T1000 (cell line): Measurements from ENCODE around the gene PSMD13.

Experiments used
- DNase-seq: peaks from one replicate; lab custom pipeline; 2025; ENCODE audit warnings: mixed read lengths; lab: John Stamatoyannopoulos, UW

Gene PSMD13

GRCh38 chr11:288478-289397 is 52.0 kb downstream of the PSMD13 start, which contains the start of gene PGGHG:
TSS of gene PGGHG (plus strand) at chr11:289126. CDS start at chr11:289817, 691 bp downstream.
- no peak for DNase-seq

DNA sequence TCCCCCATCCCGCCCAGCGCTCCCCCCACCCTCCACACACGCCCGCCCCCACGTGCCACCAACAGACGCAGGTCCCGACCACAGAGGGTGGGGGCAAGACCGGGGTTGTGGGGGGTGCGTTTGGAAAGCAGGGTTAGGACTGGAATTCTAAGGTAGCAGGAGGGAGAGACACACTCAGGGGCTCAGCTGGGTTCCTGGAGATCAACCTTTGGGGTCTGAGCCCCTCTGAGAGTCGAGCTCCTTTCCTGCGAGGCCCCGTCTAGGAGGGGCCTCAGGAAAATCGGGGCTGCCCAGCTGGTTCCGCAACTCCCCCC is 52.6 kb downstream of the PSMD13 start:
- no peak for DNase-seq

DNA sequence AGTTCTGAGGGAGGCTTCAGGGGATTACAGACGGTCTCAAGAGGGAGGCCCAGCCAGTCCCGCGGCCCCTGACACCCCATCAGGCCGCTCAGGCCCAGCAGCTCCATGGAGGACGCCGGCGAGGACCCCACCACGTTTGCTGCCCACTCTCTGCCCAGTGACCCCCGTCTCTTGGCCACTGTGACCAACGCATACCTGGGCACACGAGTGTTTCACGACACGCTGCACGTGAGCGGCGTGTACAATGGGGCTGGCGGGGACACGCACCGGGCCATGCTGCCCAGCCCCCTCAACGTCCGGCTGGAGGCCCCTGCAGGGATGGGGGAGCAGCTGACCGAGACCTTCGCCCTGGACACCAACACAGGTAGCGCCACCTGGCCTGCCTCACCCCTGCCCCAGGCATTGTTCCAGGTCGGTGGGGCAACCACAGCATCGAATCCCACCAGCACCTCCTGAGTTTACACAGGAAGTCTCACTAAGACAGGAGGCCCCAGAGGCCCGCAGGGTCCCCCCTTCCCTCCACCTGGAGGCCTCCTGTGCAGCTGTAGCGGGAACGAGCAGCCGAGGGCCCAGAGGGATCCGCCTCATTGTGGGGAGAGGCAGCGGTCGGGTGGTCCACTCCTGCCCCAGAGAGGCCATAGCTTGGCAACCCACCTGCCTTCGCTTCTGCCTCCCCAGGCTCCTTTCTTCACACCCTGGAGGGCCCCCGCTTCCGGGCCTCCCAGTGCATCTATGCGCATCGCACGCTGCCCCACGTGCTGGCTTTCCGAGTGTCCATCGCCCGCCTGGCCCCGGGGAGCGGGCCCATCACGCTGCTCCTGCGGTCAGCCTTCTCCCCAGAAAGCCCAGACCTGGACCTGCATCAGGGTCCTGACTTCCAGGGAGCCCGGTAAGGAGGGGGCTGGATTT is 53.2 kb downstream of the PSMD13 start:
- DNase-seq = no peak

DNA sequence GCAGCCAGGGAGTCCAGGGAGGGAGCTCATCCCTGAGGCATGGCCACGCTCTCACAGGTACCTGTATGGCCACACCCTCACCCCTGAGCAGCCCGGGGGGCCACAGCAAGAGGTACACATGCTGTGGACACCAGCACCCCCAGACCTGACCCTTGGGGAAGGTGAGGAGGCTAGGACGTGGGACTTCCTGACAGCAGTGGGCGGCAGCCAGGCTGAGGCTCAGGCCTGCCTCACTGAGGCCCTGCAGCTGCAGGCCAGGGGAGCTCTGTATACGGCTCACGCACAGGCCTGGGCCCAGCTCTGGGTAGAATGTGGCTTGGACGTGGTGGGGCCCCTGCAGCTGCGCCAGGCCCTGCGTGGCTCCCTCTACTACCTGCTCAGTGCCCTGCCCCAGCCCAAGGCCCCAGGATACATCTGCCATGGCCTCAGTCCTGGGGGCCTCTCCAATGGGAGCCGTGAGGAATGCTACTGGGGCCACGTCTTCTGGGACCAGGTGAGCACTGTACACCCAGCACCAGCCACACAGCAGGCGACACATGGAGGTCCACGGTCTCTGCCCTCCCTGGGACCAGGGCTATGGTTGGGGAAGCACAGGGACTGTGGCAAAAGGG is 54.0 kb downstream of the PSMD13 start:
- no peak for DNase-seq

- DNase-seq = no peak
These were observed 54.8 kb downstream of the PSMD13 start for GRCh38 chr11:291281-292210.

DNA sequence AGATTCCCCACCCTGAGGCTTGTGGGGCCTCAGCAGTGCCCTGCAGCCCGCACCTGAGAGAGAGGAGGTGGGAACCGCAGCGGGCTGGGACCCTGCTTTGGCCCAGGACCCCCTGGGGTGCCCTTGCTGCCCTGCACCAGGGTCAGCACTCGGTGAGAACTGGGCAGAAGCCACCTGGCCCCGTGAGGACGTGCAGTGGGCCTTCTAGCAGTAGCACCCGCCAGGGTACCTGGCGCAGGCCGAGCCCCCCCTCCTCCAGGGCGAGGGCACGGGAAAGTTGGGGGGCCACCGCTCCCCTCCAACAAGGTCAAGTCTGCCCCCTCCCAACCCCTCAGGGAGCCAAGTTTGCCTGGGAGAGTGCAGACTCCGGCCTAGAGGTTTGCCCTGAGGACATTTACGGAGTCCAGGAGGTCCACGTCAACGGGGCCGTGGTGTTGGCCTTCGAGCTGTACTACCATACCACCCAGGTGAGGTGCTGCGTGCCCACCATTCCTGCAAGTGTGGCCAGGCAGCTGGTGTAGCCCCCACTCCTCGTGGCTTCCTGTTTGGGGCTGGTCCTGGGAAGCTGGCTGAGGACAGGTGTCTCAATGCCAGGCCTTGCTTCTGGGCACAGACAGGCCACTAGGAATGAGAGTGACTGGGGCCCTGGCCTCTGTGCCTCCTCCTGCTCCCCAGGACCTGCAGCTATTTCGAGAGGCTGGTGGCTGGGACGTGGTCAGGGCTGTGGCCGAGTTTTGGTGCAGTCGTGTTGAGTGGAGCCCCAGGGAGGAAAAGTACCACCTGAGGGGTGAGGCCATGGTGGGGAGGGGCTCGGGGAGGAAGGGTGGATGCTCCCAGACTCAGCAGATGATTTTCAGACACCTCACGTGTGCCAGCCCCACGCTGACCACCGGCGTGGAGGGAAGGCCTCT is 55.7 kb downstream of the PSMD13 start:
- no peak for DNase-seq

DNA sequence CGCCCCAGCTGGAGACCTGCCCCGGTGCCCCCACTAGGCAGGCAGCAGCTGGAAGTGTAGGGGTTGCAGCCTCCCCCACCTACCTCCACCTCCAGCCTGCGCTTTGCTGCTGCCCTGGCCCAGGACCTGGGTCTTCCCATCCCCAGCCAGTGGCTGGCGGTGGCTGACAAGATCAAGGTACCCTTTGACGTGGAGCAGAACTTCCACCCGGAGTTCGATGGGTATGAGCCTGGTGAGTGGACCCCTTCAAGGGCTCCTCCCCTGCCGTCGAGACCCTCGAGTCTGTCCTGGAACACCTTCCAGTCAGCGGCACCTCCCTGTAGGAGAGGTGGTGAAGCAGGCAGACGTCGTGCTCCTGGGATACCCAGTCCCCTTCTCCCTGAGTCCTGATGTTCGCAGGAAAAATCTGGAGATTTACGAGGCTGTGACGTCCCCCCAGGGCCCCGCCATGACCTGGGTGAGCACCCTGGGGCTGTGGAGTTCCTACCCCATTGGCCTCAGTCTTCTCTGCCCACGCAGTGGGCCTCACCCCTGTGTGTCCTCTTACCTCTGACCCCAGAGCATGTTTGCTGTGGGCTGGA is 56.6 kb downstream of the PSMD13 start:
- DNase-seq = no peak

DNA sequence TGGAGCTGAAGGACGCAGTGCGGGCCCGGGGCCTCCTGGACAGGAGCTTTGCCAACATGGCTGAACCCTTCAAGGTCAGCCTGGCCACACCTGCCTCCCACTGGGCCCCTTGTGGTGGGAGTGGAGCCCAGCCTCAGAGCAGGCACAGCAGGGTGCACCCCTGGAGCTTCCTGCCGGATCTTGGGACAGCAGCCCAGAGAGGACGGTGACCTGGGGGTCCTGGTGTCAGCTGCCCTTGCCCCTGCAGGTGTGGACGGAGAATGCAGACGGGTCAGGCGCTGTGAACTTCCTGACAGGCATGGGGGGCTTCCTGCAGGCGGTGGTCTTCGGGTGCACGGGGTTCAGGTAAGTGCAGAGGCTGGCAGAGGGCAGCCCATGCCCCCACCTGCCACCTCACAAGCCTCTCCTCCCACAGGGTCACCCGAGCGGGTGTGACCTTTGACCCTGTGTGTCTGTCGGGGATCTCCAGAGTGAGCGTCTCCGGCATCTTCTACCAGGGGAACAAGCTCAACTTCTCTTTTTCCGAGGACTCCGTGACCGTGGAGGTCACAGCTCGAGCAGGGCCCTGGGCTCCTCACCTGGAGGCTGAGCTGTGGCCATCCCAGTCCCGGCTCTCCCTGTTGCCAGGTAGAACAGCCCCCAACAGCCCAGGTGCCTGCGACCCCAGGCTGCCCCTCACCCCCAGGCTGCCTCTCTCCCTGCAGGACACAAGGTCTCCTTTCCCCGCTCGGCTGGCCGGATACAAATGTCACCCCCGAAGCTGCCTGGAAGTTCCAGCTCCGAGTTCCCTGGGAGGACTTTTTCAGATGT is 57.3 kb downstream of the PSMD13 start:
- DNase-seq = no peak

DNA sequence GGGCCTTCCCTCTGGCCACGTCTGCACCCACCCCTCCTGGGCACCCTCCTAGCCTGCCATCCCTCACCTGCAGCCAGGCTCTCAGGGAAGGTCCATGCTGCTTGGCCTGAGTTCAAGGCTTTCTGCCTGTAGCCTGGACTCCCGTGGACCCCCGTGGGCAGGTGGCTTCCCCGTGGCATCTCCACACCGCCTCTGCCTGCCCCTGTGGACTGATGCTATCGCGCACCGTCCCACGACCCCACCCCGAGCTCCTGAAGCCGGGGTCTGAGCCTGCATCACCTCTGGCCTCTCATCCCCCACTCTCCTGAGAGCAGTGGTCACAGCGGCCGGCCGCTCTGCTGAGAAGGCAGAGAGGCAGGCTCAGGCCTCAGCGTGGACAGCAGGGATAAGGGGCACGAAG is 58.0 kb downstream of the PSMD13 start:
- DNase-seq = no peak

GRCh38 chr11:295351-296170 is 58.8 kb downstream of the PSMD13 start:
- DNase-seq = no peak

DNA sequence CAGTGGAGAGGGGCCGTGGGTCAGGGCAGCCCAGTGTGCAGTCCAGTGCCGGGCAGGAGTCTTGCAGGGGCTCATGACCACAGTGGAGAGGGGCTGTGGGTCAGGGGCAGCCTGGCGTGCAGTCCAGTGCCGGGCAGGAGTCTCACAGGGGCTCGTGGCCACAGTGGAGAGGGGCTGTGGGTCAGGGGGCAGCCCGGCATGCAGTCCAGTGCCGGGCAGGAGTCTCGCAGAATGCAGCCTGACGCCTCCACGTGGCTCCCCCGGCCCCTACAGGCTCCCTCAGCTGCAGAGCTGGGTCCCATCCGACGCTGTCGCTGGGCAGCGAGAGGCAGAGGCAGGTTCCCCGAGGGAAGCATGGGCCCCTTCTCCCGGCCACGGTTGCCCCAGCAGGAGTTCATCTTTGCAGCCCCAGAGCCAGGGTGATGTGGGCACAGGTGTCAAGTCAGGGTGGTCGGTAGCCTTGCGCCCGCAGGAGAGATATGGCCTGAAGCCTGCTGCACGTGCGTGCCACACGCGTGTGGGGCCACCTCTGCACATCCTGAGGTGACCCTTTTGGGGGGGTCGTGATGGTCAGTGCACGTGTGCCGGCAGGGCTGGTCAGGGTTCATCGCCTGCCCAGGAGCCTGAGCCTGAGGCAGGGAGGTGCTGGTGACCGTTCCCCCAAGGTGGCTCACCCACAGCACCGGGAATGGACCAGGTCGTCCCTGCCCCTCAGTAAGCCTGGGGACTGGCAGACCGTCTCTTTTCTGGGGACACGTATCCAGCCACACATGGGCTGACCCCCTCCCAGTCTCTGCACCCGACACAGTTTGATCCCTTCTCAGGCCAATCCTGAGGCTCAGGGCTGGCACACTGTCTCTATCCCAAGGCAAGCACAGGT is 59.6 kb downstream of the PSMD13 start:
- no peak for DNase-seq

DNA sequence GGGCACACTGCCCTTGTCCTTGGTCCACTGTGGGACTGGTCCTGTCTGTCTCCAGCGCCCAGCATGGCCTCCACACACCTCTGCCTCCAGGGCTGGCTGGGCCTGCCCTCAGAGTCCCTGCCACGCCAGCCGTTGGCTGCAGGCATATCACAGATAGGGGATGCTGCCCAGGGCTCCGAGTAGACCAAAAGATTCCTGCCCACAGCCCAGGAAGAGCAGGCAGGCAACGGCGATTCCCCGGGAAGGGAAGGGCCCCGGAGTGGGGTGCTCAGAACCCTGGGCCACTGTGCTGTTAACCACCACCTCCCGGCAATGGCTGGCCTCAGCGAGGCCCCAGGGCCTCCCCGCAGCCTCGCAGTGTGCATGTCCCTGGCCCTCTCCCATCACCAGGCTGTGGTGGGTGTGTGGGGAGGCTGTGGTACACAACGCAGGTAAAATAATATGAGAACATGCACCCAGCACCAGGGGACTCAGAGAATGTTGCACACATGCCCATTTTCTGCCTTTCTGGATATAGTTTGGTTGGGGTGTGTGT is 60.3 kb downstream of the PSMD13 start:
- no peak for DNase-seq

GRCh38 chr11:297586-298405 is 61.0 kb downstream of the PSMD13 start:
- no peak for DNase-seq

DNA sequence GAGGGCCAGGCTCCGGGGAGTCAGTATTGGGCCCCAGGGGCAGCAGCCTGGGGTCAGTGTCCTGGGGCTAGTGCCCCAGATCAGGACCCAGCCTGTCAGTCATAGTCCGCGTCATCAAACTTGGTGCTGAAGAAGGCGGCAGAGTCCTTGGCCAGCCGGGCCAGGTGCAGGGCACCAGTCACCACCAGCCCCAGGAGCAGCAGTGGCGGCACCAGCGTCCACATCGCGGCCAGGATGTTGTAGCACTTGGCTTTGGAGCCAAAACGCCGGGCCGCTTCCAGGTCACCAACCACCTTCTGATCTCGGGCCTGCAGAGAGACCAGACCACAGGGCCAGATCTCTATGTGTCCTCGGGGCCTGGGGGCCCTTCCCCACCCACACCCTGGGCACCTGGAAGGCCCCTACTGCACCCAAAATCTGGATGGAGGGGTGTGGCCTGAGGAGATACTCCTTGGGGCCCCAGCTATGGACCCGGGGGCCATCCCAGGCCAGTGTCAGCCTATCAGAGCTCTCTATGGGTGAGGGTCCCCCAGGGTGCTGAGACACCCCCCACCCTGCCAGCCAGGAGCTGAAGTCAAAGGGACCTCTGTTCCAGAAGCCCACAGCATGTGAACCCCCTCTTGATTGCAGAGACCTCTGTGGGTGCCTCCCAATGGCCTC is 61.8 kb downstream of the PSMD13 start:
- DNase-seq = no peak

GRCh38 chr11:299081-299891 is 62.5 kb downstream of the PSMD13 start, which contains the start of gene IFITM5:
TSS of gene IFITM5 (minus strand) at chr11:299526. CDS start at chr11:299490, 36 bp downstream.
- DNase-seq = no peak
